Measurements from ENCODE around the gene OLFML2A.
"Not testable (repeated sequence)": the region's sequence is repeated elsewhere in the genome, so short reads cannot be mapped to it uniquely, and the experiment has no call there.

The OLFML2A gene

DNA sequence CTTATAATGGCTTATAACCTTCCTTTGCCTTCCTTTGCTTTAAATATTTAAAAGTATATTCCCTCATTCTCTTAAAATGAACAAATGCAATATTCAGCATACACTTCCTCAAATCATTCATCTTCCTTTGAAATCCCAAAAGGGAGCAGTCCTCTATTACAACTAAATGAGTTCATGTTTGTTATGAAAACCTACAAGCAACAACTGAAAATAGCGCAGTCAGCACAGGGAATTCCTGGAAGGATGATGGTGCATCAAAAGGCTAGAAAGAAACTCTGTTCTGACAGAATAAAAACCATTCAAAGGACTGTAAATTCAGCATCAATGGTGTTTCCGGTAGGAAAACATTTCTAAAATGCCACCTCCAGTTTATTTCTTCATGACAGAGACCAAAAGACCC lies 9.1 kb upstream of the OLFML2A start:
- no peak overlapping the region for H3K4me3 ChIP-seq (ENCODE audit: low read length)
- TF ChIP-seq ZNF274 (IDR thresholded peaks at IDR 0.05; ENCODE audit: low read depth, low read length): no peak

DNA sequence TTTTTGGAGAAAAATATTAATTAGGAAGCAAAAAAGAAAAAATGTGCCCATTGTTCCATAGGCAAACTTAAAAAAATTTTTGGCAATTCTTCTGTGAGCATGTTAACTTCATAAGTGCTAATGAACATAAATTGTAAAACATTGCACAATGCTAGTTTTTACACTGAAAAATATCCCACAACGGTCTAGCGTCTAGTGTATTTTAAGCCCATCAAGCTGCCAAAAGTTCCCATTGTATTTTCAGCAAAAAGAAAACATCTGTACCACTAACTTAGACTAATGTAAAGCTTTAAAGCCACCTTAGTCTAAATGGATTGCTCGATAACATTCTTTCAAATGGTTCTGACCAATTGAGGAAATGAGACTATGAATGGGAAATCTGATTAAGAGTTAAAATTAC lies 8.6 kb upstream of the OLFML2A start:
- H3K4me3 ChIP-seq (ENCODE audit: low read length): peak overlapping the region; percentile 72; the same call in 1 of the 2 replicates
- no peak for TF ChIP-seq ZNF274 (IDR thresholded peaks at IDR 0.05; ENCODE audit: low read depth, low read length)

DNA sequence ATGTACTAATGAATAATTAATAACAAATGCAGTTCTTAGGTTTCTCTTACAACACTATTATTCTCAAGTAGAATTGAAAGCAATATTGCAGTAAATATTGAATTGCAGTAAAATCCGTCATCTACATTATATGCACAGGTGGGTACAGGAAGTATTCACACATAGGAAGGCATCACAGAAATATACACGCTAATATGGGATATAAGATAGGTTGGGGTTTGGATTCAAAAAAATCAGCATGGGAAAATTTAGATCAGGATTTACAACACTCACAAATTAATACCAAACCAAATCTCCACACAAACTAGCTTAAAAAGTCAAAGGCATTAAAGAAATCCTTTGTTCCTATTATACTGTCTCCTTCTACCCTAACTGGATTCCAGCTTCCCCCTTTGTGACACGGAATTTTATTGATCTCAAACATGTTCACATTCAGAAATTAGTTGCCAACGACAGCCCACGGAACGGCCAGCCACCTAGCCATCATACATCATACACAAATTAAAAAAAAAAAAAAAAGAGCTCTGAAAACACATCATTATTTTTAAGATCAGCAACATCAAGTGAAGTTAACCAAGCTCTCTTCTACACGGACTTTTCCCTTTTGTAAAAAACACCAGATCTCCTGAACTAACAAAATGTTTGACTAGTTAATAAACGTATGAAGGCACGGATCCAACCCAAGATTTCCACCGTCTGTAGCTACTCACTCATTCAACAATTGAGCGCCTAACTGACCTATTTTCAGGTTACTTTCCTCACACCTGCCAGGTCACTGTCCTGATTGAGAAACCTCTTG lies 8.0 kb upstream of the OLFML2A start:
- no peak for TF ChIP-seq ZNF274 (IDR thresholded peaks at IDR 0.05; ENCODE audit: low read depth, low read length)
- peak overlapping the region; percentile 72 for H3K4me3 ChIP-seq (ENCODE audit: low read length)

DNA sequence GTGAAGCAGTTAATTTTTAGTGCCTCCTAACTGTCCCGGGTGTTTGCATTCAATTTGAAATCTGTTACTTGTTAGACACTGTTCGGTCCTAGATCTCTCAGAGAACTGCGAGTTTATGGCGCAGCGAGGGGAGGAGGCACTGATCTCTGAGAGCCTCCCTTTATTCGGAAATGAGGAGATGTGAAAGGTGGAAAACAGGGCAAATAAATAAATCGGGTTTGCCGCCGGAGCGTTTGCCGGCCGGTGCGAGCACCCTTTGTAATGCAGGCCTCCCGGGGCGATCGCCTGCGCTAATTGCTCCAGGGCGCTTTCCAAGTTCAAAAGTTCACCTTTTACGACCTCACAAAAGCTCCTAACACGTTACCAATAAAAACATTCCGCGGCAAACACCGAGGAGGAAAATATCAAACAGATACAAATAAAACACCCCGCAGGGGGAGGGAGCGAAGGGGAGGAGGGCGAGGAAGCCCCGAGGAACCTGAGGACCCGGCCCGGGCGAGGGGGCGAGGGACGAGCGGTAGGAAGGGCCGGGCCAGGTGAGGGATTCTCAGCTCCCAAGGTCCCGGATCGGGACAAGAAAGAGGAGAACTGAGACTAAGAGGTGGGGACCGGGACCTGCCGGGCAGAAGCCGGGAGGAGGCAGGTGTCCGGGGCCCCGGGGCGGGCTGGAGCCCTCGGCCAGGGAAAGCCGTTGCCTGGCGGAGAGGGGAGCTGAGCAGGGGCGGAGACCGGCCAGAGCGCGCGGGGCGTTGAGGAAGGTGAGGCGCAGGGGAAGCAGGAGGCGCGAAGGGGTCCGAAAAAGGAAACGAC lies 7.2 kb upstream of the OLFML2A start:
- H3K4me3 ChIP-seq (ENCODE audit: low read length): peak overlapping the region; percentile 72
- no peak for TF ChIP-seq ZNF274 (IDR thresholded peaks at IDR 0.05; ENCODE audit: low read depth, low read length)

DNA sequence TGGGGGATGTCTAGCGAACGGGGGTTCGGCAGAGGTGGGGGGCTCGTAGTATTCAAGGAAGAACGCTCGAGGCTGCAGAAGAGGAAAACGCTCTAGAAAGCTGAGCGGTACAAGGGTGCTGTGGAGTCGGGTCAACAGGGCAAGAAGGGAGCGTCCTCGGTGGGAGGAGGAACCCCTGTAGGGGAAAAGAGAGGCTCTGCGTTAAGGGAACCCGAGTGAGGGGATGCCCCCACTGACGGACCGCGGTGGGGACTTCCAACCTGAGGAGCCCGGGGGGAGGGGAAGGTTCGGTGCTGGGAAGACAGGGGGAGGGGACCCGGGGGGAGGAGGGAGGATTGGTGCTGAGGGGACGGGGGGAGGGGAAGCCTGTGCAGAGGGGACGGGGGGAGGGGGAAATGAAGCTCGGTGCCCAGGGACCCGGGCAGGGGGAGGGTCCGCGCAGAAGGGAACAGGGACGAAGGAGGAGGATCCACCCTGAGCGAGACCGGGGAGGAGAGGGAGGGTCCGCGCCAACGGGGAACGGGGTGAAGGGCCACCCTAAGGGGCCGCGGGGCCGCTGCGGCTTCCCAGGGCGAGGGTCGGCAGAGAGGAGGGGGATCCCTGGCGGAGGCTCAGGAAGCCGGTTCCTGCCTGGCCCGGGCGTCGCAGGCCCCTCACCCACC lies 6.4 kb upstream of the OLFML2A start:
- peak overlapping the region; percentile 72 for H3K4me3 ChIP-seq (ENCODE audit: low read length)
- no peak for TF ChIP-seq ZNF274 (IDR thresholded peaks at IDR 0.05; ENCODE audit: low read depth, low read length)

DNA sequence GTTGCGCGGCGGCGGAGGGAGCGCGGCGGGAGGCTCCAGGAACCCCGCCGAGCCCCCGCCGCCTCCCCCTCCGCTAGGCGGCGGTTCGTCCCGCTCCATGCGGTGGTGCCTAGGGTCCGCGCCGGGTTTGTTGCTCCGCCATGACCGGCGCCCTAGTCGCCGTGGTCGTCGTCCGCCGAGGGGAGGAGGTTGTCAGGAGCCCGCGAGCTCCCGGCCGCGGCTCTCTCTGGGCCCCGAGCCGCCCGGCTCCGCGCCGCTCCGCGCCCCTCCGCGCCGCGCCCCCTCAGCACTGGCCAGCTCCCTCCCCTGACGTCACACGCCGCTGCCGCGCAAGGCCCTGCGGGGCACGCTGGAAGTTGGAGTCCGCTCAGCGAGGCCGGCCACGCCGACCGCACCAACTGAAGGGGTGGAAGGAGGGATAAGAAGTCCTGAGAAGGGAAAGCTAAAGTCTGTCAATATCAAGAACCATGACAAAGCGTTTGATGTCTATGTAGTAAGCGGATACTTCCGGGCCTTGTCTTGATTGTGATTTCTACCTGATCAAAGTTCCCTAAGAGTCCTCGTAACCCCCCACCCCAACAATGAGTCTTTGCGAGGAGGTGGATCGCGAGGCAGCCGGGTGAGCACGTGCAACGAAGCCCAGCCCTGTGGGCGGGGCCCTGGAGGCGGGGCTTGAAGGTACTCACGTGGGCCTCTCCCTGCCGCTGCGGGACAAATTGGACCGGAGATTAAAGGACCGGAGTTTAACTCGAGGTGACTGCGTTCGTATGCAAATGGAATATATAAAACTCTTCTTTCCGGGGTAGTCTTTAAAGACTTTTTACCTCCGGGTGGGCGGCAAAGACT lies 5.7 kb upstream of the OLFML2A start, which contains the start of gene NR6A1:
Gene NR6A1, minus strand, starts transcription at position 291 of the 846 bp plus-strand sequence.
- TF ChIP-seq ZNF274 (IDR thresholded peaks at IDR 0.05; ENCODE audit: low read depth, low read length): no peak
- H3K4me3 ChIP-seq (ENCODE audit: low read length): peak within 1 kb of the TSS; percentile 72

DNA sequence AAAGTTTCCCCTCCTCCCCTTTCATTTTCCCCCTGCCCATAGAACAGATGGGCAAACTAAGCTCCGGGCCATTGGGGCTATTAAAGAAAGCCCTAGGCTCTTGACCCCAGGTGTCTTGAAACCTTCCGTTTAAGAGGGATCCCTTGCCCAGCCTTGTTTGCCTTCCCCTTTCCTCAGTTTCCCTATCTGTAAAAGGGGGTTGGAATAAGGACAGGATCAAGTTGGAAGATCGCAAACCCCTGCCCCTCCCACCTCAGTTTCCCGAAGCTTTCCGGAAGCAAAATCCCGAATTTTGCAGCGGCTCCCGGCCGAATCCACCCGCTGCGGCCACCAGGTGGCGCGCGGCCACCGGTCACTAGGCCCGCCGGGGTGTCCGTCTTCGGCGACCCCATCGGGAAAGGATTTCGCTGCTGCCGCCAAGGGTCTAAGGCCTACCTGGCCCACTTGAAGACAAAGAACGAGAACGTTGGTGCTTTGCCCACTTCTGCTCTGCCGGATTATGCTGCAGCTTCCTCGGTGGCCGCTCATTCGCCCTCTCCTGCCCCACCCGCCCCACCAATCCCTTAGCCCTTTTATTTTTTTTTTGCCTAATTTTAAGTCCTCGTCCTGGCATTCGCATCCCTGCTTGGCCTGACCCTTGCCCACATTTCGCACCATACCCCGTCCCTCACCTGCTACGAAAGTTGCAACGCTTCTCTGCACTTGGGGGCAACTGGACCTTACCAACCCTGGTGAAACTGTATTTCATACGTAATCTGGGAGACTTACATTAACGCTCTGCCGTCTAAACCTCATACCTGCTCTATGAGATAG lies 4.9 kb upstream of the OLFML2A start:
- peak overlapping the region; percentile 72 for H3K4me3 ChIP-seq (ENCODE audit: low read length)
- TF ChIP-seq ZNF274 (IDR thresholded peaks at IDR 0.05; ENCODE audit: low read depth, low read length): no peak

DNA sequence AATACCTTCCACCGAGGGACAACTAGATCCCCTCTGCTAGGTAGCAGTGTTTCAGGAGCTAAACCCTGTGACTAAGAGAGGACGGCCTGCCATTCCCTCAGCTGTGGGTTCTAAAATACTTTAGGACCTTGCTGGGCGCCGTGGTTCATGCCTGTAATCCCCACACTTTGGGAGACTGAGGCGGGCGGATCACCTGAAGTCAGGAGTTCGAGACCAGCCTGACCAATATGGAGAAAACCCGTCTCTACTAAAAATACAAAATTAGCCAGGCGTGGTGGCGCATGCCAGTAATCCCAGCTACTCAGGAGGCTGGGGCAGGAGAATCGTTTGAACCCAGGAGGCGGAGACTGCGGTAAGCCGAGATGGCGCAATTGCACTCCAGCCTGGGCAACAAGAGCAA lies 4.1 kb upstream of the OLFML2A start:
- not testable (repeated sequence) for H3K4me3 ChIP-seq (ENCODE audit: low read length)

DNA sequence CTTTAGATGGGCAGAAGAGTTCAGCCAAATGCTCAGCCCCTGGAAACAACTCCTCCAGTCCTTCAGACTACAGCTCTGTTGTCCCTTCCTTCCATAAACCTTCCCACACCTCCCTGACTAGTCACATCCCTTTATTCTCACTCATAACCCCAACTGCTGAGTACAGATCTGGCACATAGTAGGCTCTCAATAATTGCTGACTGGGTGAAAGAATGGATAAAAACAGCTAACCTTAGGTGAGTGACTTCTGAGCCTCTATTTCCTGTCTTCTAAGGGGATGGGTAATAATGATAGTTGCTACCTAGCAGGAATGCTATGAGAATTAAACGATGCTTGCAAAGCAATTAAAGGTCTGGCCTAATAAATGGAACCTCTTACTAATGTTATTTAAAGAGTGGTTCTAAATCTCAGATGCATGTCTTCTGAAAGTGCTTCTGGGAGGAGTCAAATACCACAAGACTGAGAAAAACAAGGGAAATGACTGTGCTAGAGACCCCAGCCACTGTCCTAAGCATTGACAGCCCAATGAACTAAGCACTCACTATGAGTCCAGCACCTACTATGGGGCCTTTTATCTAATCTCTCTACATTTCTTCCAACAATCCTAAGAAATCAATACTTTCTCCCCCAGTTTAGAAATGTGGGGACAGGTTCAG lies 3.3 kb upstream of the OLFML2A start:
- no peak for TF ChIP-seq ZNF274 (IDR thresholded peaks at IDR 0.05; ENCODE audit: low read depth, low read length)
- no peak overlapping the region for H3K4me3 ChIP-seq (ENCODE audit: low read length)

DNA sequence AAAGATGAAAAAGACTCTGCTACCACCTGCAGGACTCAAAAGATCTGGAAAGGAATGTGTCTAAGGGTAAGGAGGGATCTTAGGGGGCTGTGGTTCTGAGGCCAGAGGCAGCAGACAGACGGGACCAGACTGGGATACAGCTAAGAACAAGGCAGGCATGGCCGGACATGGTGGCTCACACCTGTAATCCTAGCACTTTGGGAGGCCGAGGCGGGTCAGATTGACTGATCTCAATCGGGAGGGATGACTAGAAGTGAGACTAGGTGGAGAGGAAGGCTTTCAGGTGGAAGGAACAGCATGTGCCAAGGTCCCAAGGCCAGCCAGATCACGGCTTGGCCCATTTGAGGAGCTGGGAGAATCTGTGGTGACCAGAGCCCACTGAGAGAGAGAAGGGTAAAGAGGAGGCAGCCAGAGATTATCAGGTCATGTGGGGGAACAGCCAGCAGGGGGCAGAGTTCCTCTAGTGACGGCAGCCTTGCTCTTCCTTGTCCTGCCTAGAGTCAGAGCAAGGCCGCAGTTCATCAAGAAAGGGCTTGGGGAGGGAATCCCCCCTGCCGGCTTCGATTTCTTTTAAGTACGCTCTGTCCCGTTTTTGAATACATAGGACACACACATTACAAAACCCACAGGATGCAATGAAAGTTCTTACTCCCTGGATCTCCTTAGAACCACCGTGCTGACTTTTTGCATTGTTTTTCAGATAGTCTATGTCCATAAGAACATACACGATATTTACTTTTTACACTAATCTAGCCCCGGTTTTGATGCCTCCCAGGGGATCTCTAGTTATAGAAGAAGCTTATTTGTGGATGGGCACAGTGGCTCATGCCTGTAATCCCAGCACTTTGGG lies 2.6 kb upstream of the OLFML2A start:
- no peak for TF ChIP-seq ZNF274 (IDR thresholded peaks at IDR 0.05; ENCODE audit: low read depth, low read length)
- H3K4me3 ChIP-seq (ENCODE audit: low read length): no peak overlapping the region

DNA sequence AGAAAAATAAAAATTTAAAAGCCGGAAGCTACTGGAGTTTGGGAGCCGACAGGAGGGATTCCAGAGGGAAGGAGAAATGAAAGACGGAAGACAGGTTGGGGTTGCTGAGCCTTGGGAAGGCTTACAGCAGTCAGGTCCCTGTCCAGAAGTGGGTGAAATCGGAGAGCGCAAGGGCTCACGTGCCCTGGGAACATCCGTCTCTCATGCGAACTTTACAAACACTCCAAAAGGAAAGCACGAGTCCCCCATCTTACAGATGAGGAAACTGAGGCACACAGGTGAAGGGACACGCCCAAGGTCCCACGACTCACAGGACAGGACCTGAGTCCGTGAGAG lies 347 bp upstream of the OLFML2A start:
- peak overlapping the region; percentile 52; the same call in 1 of the 2 replicates for H3K4me3 ChIP-seq (ENCODE audit: low read length)
- TF ChIP-seq ZNF274 (IDR thresholded peaks at IDR 0.05; ENCODE audit: low read depth, low read length): no peak

Data from GM08714 (cell line).